H1 (cell line): ENCODE results near the gene THAP4. TPM values are rescaled to one million over a fixed set of nuclear protein-coding genes. Genes with fewer than 3 reads are reported as not detected.

ENCODE experiments used
- CTCF ChIA-PET: fragments of 300-600 bp; sonication (Branson Sonifier 250); formaldehyde crosslinking; loops from one replicate; lab custom pipeline; 2021; ENCODE audit not compliant: partially characterized antibody; lab: Charles Lee
- POLR2A ChIA-PET: fragments of 300-600 bp; sonication (Branson Sonifier 250); formaldehyde crosslinking; loops from one replicate; lab custom pipeline; 2021; ENCODE audit warnings: inconsistent platforms; ENCODE audit not compliant: partially characterized antibody; lab: Charles Lee
- DNase-seq, 2 experiments: peaks; one replicate each; pipeline versions ENCODE4 v3.0.0 to v3.0.0-alpha.2; 2010 to 2022; ENCODE audit warnings: low spot score in 2 of 2, low read depth in 1 of 2, mixed read lengths in 1 of 2
- FAIRE-seq: peaks from 2 replicates; lab custom pipeline; 2011; peaks lifted over from hg19 to GRCh38; lab: Jason Lieb, UNC
- H2AFZ ChIP-seq: 2 replicates; pipeline ENCODE4 v1.8.1; 2012; ENCODE audit warnings: low read length, inconsistent platforms
- H2AK5ac ChIP-seq: 2 replicates; pipeline ENCODE4 v1.6.1; 2013; ENCODE audit warnings: low read depth, low read length
- H2BK120ac ChIP-seq: replicated peaks from 2 replicates; pipeline ENCODE3; 2013; ENCODE audit warnings: low read depth, low read length, inconsistent platforms
- H2BK12ac ChIP-seq: 2 replicates; pipeline ENCODE4 v1.6.1; 2013; ENCODE audit warnings: low read depth, low read length
- H2BK15ac ChIP-seq: 2 replicates; pipeline ENCODE4 v1.6.1; 2013; ENCODE audit warnings: low read length
- H2BK20ac ChIP-seq: 2 replicates; pipeline ENCODE4 v1.6.1; 2013; ENCODE audit warnings: low read length
- H2BK5ac ChIP-seq: 2 replicates; pipeline ENCODE4 v1.6.1; 2013; ENCODE audit warnings: low read depth, low read length
- H3K14ac ChIP-seq: 2 replicates; pipeline ENCODE4 v1.6.1; 2013; ENCODE audit warnings: inconsistent platforms; ENCODE audit not compliant: insufficient read length
- H3K18ac ChIP-seq: 2 replicates; pipeline ENCODE4 v1.6.1; 2013; ENCODE audit warnings: low read length; ENCODE audit errors: extremely low read depth
- H3K23ac ChIP-seq: 2 replicates; pipeline ENCODE4 v1.6.1; 2013; ENCODE audit warnings: inconsistent platforms; ENCODE audit not compliant: insufficient read length
- H3K23me2 ChIP-seq: 2 replicates; pipeline ENCODE4 v1.6.1; 2013; ENCODE audit warnings: low read depth, low read length
- H3K27ac ChIP-seq: 2 replicates; pipeline ENCODE4 v1.6.1; 2011; ENCODE audit warnings: low read depth, low read length, inconsistent platforms
- H3K27me3 ChIP-seq, 4 experiments: replicated peaks in 1 of 4; 1 replicate in 1 of 4; 2 replicates in 3 of 4; pipeline versions ENCODE4 v1.6.1 to v1.8.1; 2011 to 2013; ENCODE audit warnings: low read length in 3 of 4, mild to moderate bottlenecking in 3 of 4, inconsistent platforms in 2 of 4, mixed read lengths in 2 of 4, moderate library complexity in 1 of 4; ENCODE audit not compliant: control insufficient read depth in 3 of 4, insufficient read depth in 3 of 4; ENCODE audit errors: extremely low read depth in 1 of 4
- H3K36me3 ChIP-seq, 4 experiments: 2 replicates each; pipeline versions ENCODE4 v1.6.1 to v1.8.1; 2011 to 2013; ENCODE audit warnings: mild to moderate bottlenecking in 4 of 4, low read length in 3 of 4, moderate library complexity in 2 of 4, control low read depth in 1 of 4, inconsistent platforms in 1 of 4; ENCODE audit not compliant: insufficient read depth in 4 of 4, control insufficient read depth in 2 of 4
- H3K4ac ChIP-seq: replicated peaks from 2 replicates; pipeline ENCODE3; 2013; ENCODE audit warnings: low read length, low read depth, mixed read lengths, inconsistent platforms; ENCODE audit not compliant: insufficient read length
- H3K4me1 ChIP-seq, 4 experiments: replicated peaks in 1 of 4; 1 replicate in 1 of 4; 2 replicates in 3 of 4; pipeline versions ENCODE4 v1.6.1 to v1.8.1; 2011 to 2013; ENCODE audit warnings: low read length in 3 of 4, inconsistent platforms in 2 of 4, mixed read lengths in 1 of 4; ENCODE audit not compliant: insufficient read depth in 4 of 4, control insufficient read depth in 3 of 4
- H3K4me2 ChIP-seq, 2 experiments: 2 replicates each; pipeline versions ENCODE4 v1.6.1 to v1.8.1; 2011 to 2013; ENCODE audit warnings: low read depth in 2 of 2, low read length in 2 of 2, control low read depth in 1 of 2, inconsistent platforms in 1 of 2, mild to moderate bottlenecking in 1 of 2; ENCODE audit not compliant: insufficient read depth in 1 of 2
- H3K4me3 ChIP-seq, 4 experiments: fragments of 200-600, 300-600 bp in 1 of 4; sonication (generic), shearing (Covaris generic), sonication (Bioruptor Twin) in 1 of 4; 2 replicates each; pipeline versions ENCODE4 v1.5.1 to v1.8.1; 2011 to 2016; ENCODE audit warnings: low read length in 4 of 4, low read depth in 3 of 4, control low read depth in 2 of 4, inconsistent platforms in 2 of 4, mild to moderate bottlenecking in 2 of 4, mixed read lengths in 1 of 4, moderate library complexity in 1 of 4; ENCODE audit not compliant: insufficient read depth in 2 of 4; ENCODE audit errors: extremely low read depth in 1 of 4
- H3K56ac ChIP-seq: replicated peaks from 2 replicates; pipeline ENCODE3; 2013; ENCODE audit warnings: low read depth, mild to moderate bottlenecking, mixed read lengths, low read length, inconsistent platforms; ENCODE audit not compliant: insufficient read length
- H3K79me1 ChIP-seq: 2 replicates; pipeline ENCODE4 v1.6.1; 2013; ENCODE audit warnings: low read depth, low read length, control low read depth
- H3K79me2 ChIP-seq, 2 experiments: 2 replicates each; pipeline versions ENCODE4 v1.6.1 to v1.8.1; 2012 to 2013; ENCODE audit warnings: low read length in 2 of 2, mild to moderate bottlenecking in 2 of 2, inconsistent platforms in 1 of 2; ENCODE audit not compliant: insufficient read depth in 2 of 2, control insufficient read depth in 1 of 2
- H3K9ac ChIP-seq, 4 experiments: replicated peaks in 1 of 4; 1 replicate in 1 of 4; 2 replicates in 3 of 4; pipeline versions ENCODE4 v1.6.1 to v1.8.1; 2011 to 2013; ENCODE audit warnings: low read depth in 3 of 4, low read length in 3 of 4, control low read depth in 2 of 4, mild to moderate bottlenecking in 2 of 4, moderate library complexity in 2 of 4, inconsistent platforms in 1 of 4; ENCODE audit errors: extremely low read depth in 1 of 4
- H3K9me3 ChIP-seq, 2 experiments: 2 replicates each; pipeline versions ENCODE4 v1.6.1 to v1.8.1; 2012 to 2013; ENCODE audit warnings: mild to moderate bottlenecking in 2 of 2, moderate library complexity in 2 of 2, control low read depth in 1 of 2, inconsistent platforms in 1 of 2, low read depth in 1 of 2, low read length in 1 of 2, mixed read lengths in 1 of 2; ENCODE audit not compliant: insufficient read depth in 2 of 2
- H4K20me1 ChIP-seq, 2 experiments: replicated peaks in 1 of 2; 2 replicates each; pipeline versions ENCODE3 to v1.8.1; 2011 to 2013; ENCODE audit warnings: inconsistent platforms in 2 of 2, low read length in 2 of 2, mild to moderate bottlenecking in 1 of 2; ENCODE audit not compliant: insufficient read depth in 2 of 2, control insufficient read depth in 1 of 2
- H4K5ac ChIP-seq: 2 replicates; pipeline ENCODE4 v1.6.1; 2013; ENCODE audit warnings: low read length, low read depth, mixed read lengths, inconsistent platforms; ENCODE audit not compliant: insufficient read length
- H4K8ac ChIP-seq: 2 replicates; pipeline ENCODE4 v1.8.0; 2013; ENCODE audit warnings: mild to moderate bottlenecking, moderate library complexity, low read length, inconsistent platforms; ENCODE audit not compliant: insufficient read depth; ENCODE audit errors: extremely low read depth
- H4K91ac ChIP-seq: replicated peaks from 2 replicates; pipeline ENCODE3; 2013; ENCODE audit warnings: low read length, mixed read lengths, inconsistent platforms; ENCODE audit not compliant: insufficient read length
- HDAC6 ChIP-seq: IDR thresholded peaks from one replicate; pipeline ENCODE4 v1.7.1; 2012; ENCODE audit warnings: low read depth, mild to moderate bottlenecking, inconsistent platforms, low read length, moderate library complexity
- JUN ChIP-seq: IDR thresholded peaks from 2 replicates; pipeline ENCODE4 v1.6.1; 2011; ENCODE audit warnings: low read depth, mild to moderate bottlenecking, improper control_type of control experiment, low read length
- KDM1A ChIP-seq: fragments of 200-600, 300-600 bp; sonication (generic); IDR thresholded peaks from 2 replicates; pipeline ENCODE4 v1.7.1; 2016; ENCODE audit warnings: mild to moderate bottlenecking, low read length, borderline replicate concordance
- WGBS, 2 experiments: shearing (Covaris generic) in 1 of 2; methylation state at CpG; one replicate each; pipeline versions ENCODE4 v1.1.6 to v1.1.7; 2013 to 2015; ENCODE audit warnings: low lambda C conversion rate in 2 of 2, mixed read lengths in 2 of 2, inconsistent platforms in 1 of 2, low coverage in 1 of 2, missing lambda C conversion rate in 1 of 2; ENCODE audit not compliant: insufficient replicate concordance in 2 of 2, insufficient coverage in 1 of 2, insufficient read length in 1 of 2; ENCODE audit errors: extremely low coverage in 1 of 2, missing lambda C conversion rate in 1 of 2; 5-methylcytosine and 5-hydroxymethylcytosine counted together
- polyA plus RNA-seq, 7 experiments: library from polyadenylated mRNA; depleted of rRNA in 3 of 7; stranded (reverse) in 5 of 7; unstranded in 2 of 7; fragments of >200 nt in 5 of 7; fragments of 200-250 nt in 2 of 7; gene quantifications; 1 replicate in 5 of 7; 2 replicates in 1 of 7; 4 replicates in 1 of 7; pipeline versions ENCODE4 v1.2.1 to v1.2.3, GENCODE V29; 2011 to 2013; ENCODE audit warnings: missing spikeins in 2 of 7, mixed read lengths in 2 of 7
- total RNA-seq: library from RNA; stranded (reverse); fragmentation: NEBNext Ultra II Directional; extraction: Animal tissue kit (Norgen Biotek cat#: 25700); gene quantifications from 2 replicates; pipeline ENCODE4 v1.2.1, GENCODE V29; 2021

THAP4 gene
- total and polyA plus RNA-seq, 2 of the 8 experiments (the other 6 are each of a cell fraction or from before 2014, with no cell fraction given) = 78.9 to 83.6 TPM

GRCh38 chr2:241534701-241535375 is 102.1 kb downstream of the THAP4 start:
- H3K4me3 ChIP-seq = no peak overlapping the region
- H3K23ac ChIP-seq = no peak overlapping the region
- H3K27me3 ChIP-seq = peaks cover 0 to 1% (median under 1%) of the 10 kb centered on the region in 4 experiments; a peak in 3 of 7 replicates
- CTCF ChIA-PET = no interaction called here
- H3K4ac ChIP-seq = no peak overlapping the region
- H4K8ac ChIP-seq = peak overlapping the region; percentile 35; the same call in 1 of the 2 replicates
- H3K36me3 ChIP-seq = no peaks in the 10 kb centered on the region
- H2AK5ac ChIP-seq = no peak overlapping the region
- no peaks in the 10 kb centered on the region for H3K9me3 ChIP-seq
- H2BK120ac ChIP-seq = no peak overlapping the region
- no peaks in the 10 kb centered on the region for H3K79me2 ChIP-seq
- H4K20me1 ChIP-seq = no peaks in the 10 kb centered on the region
- H2BK5ac ChIP-seq = no peak overlapping the region
- H3K9ac ChIP-seq = no peak overlapping the region
- H2BK20ac ChIP-seq = no peak overlapping the region
- no peak for FAIRE-seq
- H3K18ac ChIP-seq = no peak overlapping the region
- no peaks in the 10 kb centered on the region for H3K79me1 ChIP-seq
- no peak overlapping the region for H2BK15ac ChIP-seq
- no peak overlapping the region for H4K5ac ChIP-seq
- POLR2A ChIA-PET = interaction anchor here (1.6 kb wide), 1 partner anchor 23 kb away, joined by 3 read pairs; no protein-coding TSS in a partner anchor
- no peaks in the 10 kb centered on the region; a peak in 1 of 7 replicates for H3K4me1 ChIP-seq
- H3K4me2 ChIP-seq = no peak overlapping the region
- WGBS, 2 experiments = 83% methylated on average over 17 of the region's 17 CpGs; no CpG with 5 or more reads in 1 of the 2 experiments
- no peak for DNase-seq
- no peak overlapping the region for H3K56ac ChIP-seq
- H2AFZ ChIP-seq = no peak overlapping the region
- H2BK12ac ChIP-seq = no peak overlapping the region
- H3K27ac ChIP-seq = no peak overlapping the region
- no peak overlapping the region for H4K91ac ChIP-seq
- H3K14ac ChIP-seq = no peak overlapping the region
- H3K23me2 ChIP-seq = no peaks in the 10 kb centered on the region
- TF ChIP-seq JUN = no peak
- TF ChIP-seq KDM1A = no peak
- no peak for TF ChIP-seq HDAC6
